Subcutaneous adipose tissue (tissue), 4 donors: ENCODE measurements around the gene SERPINA4. TPM values are rescaled to one million over a fixed set of nuclear protein-coding genes. Genes with fewer than 3 reads are reported as not detected.

Experiments
- CTCF ChIP-seq: fragments of 450-650 bp; IDR thresholded peaks from one replicate; pipeline ENCODE4 v1.5.1; 2016; ENCODE audit warnings: low read depth, mild to moderate bottlenecking, control low read depth, antibody characterized with exemption, moderate library complexity
- total RNA-seq, 4 donors: library from RNA; depleted of rRNA; stranded (reverse); fragments of >200 nt; gene quantifications; one replicate each; pipeline ENCODE4 v1.1.0, GENCODE V29; 2016

The SERPINA4 gene
- total RNA-seq, 4 donors from 2014 or later: not detected

DNA sequence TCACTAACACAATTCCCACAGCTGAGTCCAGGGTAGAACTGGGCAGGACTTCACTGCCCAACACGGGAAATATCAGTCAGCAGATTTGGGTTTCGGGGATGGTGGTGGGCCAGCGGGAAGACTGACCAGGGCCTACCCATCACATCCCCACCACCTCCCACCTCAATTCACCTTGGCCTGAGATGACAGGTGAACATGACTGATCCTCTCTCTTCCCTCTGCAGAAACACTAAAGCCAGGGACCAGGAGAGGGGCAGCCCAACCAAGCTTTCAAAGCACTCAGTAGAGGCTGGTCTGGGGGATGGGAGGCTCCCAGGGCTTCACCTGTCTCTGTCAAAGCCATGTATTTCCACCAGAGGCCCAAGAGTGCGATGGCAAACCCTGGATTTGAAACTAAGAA is 22.3 kb downstream of the SERPINA4 start:
- TF ChIP-seq CTCF: no peak

DNA sequence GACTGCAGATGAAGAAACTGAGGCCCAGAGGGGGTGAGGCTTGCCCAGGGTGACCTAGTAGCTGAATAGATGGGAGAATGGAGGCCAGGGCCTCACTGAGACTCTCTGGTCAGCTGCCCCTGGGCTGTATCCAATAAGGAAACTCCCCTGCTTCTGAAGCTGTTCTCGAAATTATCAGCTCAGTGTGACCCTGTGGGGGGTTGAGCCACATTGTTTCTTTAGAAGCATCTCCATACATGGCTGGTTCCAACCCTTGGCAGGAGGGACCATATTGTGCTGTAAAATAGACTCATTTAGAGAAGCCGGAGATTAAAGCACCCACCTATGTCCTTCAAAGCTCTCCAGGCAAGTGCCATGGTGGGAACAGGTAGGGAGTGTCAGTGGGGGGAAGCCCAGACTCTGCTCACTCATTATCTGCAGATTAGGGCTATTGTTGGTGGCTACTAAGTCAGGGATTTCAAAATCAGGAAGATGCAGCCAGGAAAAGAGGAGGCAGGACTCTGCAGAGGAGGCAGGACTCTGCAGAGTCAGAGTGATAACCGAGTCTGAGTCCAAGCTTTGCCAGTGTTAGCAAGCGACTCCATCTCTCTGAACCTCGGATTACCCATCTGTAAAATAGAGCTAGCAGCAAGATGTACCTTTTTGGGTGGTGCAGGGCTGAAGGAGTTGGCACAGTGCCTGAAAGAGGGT is 23.5 kb downstream of the SERPINA4 start:
- no peak for TF ChIP-seq CTCF

- TF ChIP-seq CTCF: no peak
Measured at GRCh38 chr14:94586635-94587034, 25.4 kb downstream of the SERPINA4 start.

DNA sequence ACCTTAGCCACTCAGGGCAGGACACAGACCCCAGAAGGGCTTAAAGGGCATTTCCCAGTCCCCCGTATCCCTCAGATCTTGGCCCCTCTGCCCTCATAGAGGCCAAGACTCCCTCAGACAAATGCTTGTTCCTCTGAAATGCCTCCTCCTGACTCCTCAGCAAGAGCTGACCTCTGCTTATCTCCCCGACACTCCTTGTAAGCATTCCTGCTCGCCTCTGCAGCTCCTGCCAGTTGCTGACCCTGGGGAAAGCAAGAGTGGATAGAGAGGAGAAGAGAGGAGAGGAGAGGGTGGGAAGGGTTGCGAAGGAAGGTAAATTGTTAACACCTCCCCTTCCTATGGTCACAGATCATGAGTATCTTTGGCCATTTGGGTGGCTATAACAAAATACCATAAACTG is 27.1 kb downstream of the SERPINA4 start:
- no peak for TF ChIP-seq CTCF

DNA sequence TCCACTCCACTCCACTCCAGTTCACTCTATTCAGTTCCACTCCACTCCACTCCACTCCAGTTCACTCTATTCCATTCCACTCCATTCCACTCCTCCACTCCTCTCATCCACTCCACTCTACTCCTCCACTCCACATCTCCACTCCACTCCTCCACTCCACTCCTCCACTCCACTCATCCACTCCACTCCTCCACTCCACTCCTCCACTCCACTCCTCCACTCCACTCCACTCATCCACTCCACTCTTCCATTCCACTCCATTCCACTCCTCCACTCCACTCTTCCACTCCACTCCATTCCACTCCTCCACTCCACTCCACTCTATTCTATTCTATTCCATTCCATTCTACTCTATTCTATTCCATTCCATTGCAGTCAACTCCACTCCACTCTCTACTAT is 29.8 kb downstream of the SERPINA4 start:
- no peak for TF ChIP-seq CTCF

DNA sequence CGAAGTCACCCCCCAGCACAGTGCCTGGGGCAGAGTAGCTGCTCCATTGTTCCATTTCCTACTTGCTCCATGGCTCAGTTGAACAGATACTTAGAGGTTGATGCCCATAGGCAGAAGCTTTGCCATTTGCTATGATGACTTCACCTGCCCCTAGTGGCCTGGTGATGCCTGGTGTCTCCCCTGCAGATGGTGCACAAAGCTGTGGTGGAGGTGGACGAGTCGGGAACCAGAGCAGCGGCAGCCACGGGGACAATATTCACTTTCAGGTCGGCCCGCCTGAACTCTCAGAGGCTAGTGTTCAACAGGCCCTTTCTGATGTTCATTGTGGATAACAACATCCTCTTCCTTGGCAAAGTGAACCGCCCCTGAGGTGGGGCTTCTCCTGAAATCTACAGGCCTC is 30.6 kb downstream of the SERPINA4 start:
- TF ChIP-seq CTCF: no peak

GRCh38 chr14:94592457-94592856 is 31.2 kb downstream of the SERPINA4 start:
- no peak for TF ChIP-seq CTCF
